Prostate gland (tissue), 2 donors: ENCODE results near the gene AUTS2. TPM values are rescaled to one million over a fixed set of nuclear protein-coding genes. Genes with fewer than 3 reads are reported as not detected.

Source experiments
- DNase-seq: peaks from one replicate; pipeline ENCODE4 v3.0.0-alpha.2; 2019; ENCODE audit warnings: low spot score
- H3K27ac ChIP-seq, 2 donors: fragments of 200-600 bp; sonication (generic); 2 replicates each; pipeline ENCODE4 v1.5.1; 2017 to 2019
- H3K27me3 ChIP-seq: fragments of 200-600 bp; sonication (generic); replicated peaks from 2 replicates; pipeline ENCODE4 v1.5.1; 2019; ENCODE audit not compliant: insufficient read depth
- H3K36me3 ChIP-seq, 2 donors: fragments of 200-600 bp; sonication (generic); 1 replicate in 1 of 2; 2 replicates in 1 of 2; pipeline versions ENCODE4 v1.5.1 to v1.8.1; 2017 to 2019
- H3K4me1 ChIP-seq: fragments of 200-600 bp; sonication (generic); replicated peaks from 2 replicates; pipeline ENCODE4 v1.5.1; 2019
- H3K4me3 ChIP-seq, 2 donors: fragments of 200-600 bp; sonication (generic); 2 replicates each; pipeline ENCODE4 v1.5.1; 2017 to 2019
- H3K9me3 ChIP-seq: fragments of 200-600 bp; sonication (generic); 2 replicates; pipeline ENCODE4 v1.5.1; 2017
- POLR2A ChIP-seq: fragments of 450-650 bp; IDR thresholded peaks from one replicate; pipeline ENCODE4 v1.6.1; 2016; ENCODE audit warnings: antibody characterized with exemption, mild to moderate bottlenecking
- POLR2AphosphoS5 ChIP-seq: sonication (generic); formaldehyde crosslinking; IDR thresholded peaks from one replicate; pipeline ENCODE4 v1.6.1; 2017; ENCODE audit warnings: antibody characterized with exemption
- WGBS: methylation state at CpG from one replicate; pipeline ENCODE4 v1.1.5; 2018; 5-methylcytosine and 5-hydroxymethylcytosine counted together
- intact Hi-C: fragments of 100-400 bp; cut with DNase I; formaldehyde crosslinking; loops from one replicate; pipeline ENCODE4 v1.14.2; 2022
- total RNA-seq, 2 donors: library from RNA; depleted of rRNA; stranded (reverse); fragments of >200 nt; gene quantifications; one replicate each; pipeline ENCODE4 v1.1.0, GENCODE V29; 2016
- TF ChIP-seq, protein P1 (sequence below), 4 experiments: fragments of 200-600 bp in 2 of 4; fragments of 450-650 bp in 2 of 4; sonication (generic) in 2 of 4; IDR thresholded peaks; 1 replicate in 3 of 4; 2 replicates in 1 of 4; pipeline ENCODE4 v1.5.1; 2016 to 2019; ENCODE audit warnings: antibody characterized with exemption in 4 of 4, mild to moderate bottlenecking in 2 of 4, moderate library complexity in 2 of 4

The AUTS2 gene
- total RNA-seq, 2 donors from 2014 or later: 25.0 to 55.2 TPM

DNA sequence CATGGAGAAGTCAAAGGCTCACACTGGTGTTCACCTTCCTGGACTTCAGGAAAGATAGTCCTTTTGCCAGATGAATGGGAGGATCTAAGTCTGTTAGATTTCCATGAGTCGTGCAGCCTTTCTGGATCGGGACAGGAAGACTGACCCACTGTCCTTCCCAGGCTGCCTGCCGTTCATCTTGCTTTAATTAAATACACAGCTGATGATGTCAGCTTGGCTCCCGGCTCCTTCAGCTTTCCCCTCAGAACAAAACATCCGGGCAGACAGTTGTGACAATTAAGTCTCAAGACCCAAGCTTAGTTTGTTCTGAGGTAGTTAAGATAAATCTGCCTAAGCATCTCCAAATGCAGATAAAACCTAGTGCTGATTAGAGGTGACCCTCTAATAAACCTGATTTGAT, 58.6 kb downstream of the AUTS2 start:
- intact Hi-C loops: no loop called here

DNA sequence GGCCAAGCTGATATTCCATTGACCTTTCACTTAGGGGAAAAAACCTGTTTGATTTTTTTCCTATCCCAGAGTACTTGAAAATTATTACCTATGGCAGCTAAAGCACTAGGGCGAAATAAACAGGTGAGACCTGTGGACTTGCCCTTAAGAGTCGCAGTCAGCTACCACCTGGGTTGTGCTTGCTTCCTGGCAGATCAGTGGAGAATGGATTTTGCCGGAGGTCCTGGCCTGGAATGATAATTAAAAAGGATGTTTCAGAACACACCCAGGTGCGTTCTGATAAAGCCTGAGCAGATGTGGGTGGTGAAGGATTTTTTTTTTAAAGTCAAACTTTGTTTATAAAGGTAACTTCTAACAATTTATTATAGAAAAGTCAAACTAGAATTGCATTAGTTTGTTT, 59.1 kb downstream of the AUTS2 start:
- intact Hi-C loops: no loop called here
- H3K36me3 ChIP-seq: no peaks in the 10 kb centered on the region
- H3K4me3 ChIP-seq: no peak overlapping the region
- H3K27me3 ChIP-seq: no peaks in the 10 kb centered on the region
- H3K9me3 ChIP-seq: no peaks in the 10 kb centered on the region
- no peak overlapping the region for H3K27ac ChIP-seq
- H3K4me1 ChIP-seq: no peaks in the 10 kb centered on the region
- DNase-seq: no peak
- WGBS: 87% methylated on average over 4 of the region's 4 CpGs
- TF ChIP-seq POLR2A: no peak
- TF ChIP-seq POLR2AphosphoS5: no peak
- TF ChIP-seq, protein P1, sequence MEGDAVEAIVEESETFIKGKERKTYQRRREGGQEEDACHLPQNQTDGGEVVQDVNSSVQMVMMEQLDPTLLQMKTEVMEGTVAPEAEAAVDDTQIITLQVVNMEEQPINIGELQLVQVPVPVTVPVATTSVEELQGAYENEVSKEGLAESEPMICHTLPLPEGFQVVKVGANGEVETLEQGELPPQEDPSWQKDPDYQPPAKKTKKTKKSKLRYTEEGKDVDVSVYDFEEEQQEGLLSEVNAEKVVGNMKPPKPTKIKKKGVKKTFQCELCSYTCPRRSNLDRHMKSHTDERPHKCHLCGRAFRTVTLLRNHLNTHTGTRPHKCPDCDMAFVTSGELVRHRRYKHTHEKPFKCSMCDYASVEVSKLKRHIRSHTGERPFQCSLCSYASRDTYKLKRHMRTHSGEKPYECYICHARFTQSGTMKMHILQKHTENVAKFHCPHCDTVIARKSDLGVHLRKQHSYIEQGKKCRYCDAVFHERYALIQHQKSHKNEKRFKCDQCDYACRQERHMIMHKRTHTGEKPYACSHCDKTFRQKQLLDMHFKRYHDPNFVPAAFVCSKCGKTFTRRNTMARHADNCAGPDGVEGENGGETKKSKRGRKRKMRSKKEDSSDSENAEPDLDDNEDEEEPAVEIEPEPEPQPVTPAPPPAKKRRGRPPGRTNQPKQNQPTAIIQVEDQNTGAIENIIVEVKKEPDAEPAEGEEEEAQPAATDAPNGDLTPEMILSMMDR (IDR thresholded peaks at IDR 0.05): no peak

More for the DNA sequence above, 58.6 kb downstream of the AUTS2 start:
- no peaks in the 10 kb centered on the region for H3K27me3 ChIP-seq
- WGBS: 55% methylated on average over 5 of the region's 5 CpGs
- TF ChIP-seq POLR2A: no peak
- no peak for TF ChIP-seq POLR2AphosphoS5
- TF ChIP-seq, protein P1 (IDR thresholded peaks at IDR 0.05): no peak
- DNase-seq: no peak
- H3K9me3 ChIP-seq: no peaks in the 10 kb centered on the region
- no peaks in the 10 kb centered on the region for H3K36me3 ChIP-seq
- H3K27ac ChIP-seq: no peak overlapping the region
- H3K4me3 ChIP-seq: no peak overlapping the region
- H3K4me1 ChIP-seq: no peaks in the 10 kb centered on the region

DNA sequence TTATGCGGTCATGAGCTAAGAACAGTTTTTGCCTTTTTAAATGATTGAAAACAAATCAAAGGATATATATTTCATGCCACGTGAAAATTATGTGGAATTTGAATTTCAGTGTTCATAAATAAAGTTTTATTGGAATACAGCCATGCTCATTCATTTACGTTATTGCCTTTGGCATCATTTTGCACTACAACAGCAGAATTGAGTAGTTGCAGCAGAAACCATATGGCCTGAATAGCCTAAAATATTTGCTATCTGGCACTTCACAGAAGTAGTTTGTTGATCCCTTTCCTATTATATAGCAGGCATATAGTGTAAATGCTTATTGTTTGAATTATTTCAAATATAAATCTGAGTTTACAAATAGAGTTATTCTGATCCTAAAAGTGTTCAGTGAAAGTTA, 59.7 kb downstream of the AUTS2 start:
- Histone ChIP-seq H3K36me3 (no peaks in the 10 kb centered on the region), H3K27ac (no peak overlapping the region), H3K9me3 (no peaks in the 10 kb centered on the region), H3K4me1 (no peaks in the 10 kb centered on the region), H3K4me3 (no peak overlapping the region), H3K27me3 (no peaks in the 10 kb centered on the region)
- TF ChIP-seq, protein P1 (IDR thresholded peaks at IDR 0.05): no peak
- TF ChIP-seq POLR2A (no peak), POLR2AphosphoS5 (no peak)
- DNase-seq: no peak
- WGBS: 86% methylated on average over 3 of the region's 3 CpGs
- intact Hi-C loops: no loop called here

DNA sequence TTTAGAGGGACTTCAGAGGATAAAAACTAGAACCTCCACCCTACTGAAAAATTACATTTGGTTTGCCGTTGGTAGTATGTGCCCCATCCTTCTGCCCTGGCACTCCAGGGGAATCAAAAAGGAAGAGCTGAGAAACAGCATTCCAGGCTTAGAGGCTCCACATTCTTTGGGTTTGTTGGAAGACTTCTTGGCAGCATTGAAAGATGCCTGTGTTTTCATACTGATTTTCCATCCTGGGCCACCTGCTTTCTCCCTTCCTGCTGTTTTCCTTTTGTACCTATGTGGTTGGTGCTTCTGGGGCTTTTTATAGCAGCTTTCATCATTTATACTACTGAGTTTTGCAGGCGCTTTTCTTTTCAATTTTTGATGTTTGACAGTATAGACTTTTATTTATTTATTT, 61.7 kb downstream of the AUTS2 start:
- Histone ChIP-seq H3K4me3 (no peak overlapping the region), H3K36me3 (no peaks in the 10 kb centered on the region), H3K9me3 (no peaks in the 10 kb centered on the region), H3K27me3 (no peaks in the 10 kb centered on the region), H3K27ac (no peak overlapping the region), H3K4me1 (no peaks in the 10 kb centered on the region)
- WGBS: 50% methylated on average over 2 of the region's 2 CpGs
- TF ChIP-seq POLR2AphosphoS5: no peak
- TF ChIP-seq, protein P1 (IDR thresholded peaks at IDR 0.05): no peak
- no peak for TF ChIP-seq POLR2A
- intact Hi-C loops: no loop called here
- no peak for DNase-seq

DNA sequence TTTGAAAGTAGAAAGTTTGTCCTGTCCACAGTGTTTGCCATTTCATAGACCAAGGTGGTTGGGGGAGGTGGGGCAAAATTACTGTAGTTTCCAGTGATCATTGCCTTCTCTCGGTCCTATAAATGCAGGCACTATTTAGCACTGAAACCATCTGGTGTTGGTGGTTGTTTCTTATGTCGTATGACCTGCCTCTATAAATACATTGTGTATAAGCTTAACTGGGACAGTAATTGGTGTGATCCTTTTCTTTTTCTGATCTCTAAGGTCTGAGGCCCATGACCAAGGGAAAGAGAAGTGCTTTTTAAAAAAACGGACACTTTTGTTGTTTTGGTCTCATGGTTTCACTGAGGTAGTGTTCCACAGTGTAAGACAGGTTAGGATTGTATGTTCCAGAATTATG, 63.1 kb downstream of the AUTS2 start:
- Histone ChIP-seq H3K9me3 (no peaks in the 10 kb centered on the region), H3K27me3 (no peaks in the 10 kb centered on the region), H3K4me1 (no peaks in the 10 kb centered on the region), H3K4me3 (no peak overlapping the region), H3K36me3 (no peaks in the 10 kb centered on the region), H3K27ac (no peak overlapping the region)
- TF ChIP-seq, protein P1 (IDR thresholded peaks at IDR 0.05): no peak
- no peak for TF ChIP-seq POLR2AphosphoS5
- intact Hi-C loops: no loop called here
- no peak for DNase-seq
- WGBS: 92% methylated on average over 3 of the region's 3 CpGs
